Upper lobe of right lung (tissue), 1 donor: ENCODE measurements around the gene PNPO. TPM values are rescaled to one million over a fixed set of nuclear protein-coding genes. Genes with fewer than 3 reads are reported as not detected.

Source experiments
- ATAC-seq: fragments of 200-7000 bp; cut with Tn5 transposase; one replicate; pipeline ENCODE4 v1.9.1; 2020; ENCODE audit warnings: mild to moderate bottlenecking, moderate library complexity
- DNase-seq: peaks from one replicate; pipeline ENCODE4 v3.0.0-alpha.2; 2020
- H3K27ac ChIP-seq: fragments of 200-600 bp; one replicate; pipeline ENCODE4 v1.8.0; 2022
- H3K27me3 ChIP-seq: fragments of 200-600 bp; one replicate; pipeline ENCODE4 v1.8.0; 2022; ENCODE audit warnings: mild to moderate bottlenecking
- H3K36me3 ChIP-seq: fragments of 200-600 bp; one replicate; pipeline ENCODE4 v1.8.0; 2022
- H3K4me1 ChIP-seq: fragments of 200-600 bp; one replicate; pipeline ENCODE4 v1.8.0; 2022
- H3K4me3 ChIP-seq: fragments of 200-600 bp; one replicate; pipeline ENCODE4 v1.8.0; 2022; ENCODE audit warnings: mild to moderate bottlenecking
- H3K9me3 ChIP-seq: fragments of 200-600 bp; one replicate; pipeline ENCODE4 v1.8.0; 2022
- CTCF ChIP-seq: fragments of 200-600 bp; IDR thresholded peaks from one replicate; pipeline ENCODE4 v1.8.0; 2022; ENCODE audit warnings: antibody characterized with exemption
- intact Hi-C: fragments of 100-400 bp; cut with DNase I; formaldehyde crosslinking; loops from one replicate; pipeline ENCODE4 v1.11.0; 2022
- total RNA-seq: library from RNA; stranded (reverse); fragmentation: NEBNext Ultra II Directional; extraction: Animal tissue kit (Norgen Biotek cat#: 25700); gene quantifications from one replicate; pipeline ENCODE4 v1.2.1, GENCODE V29; 2021
- donor health status: DM: no; HTN: yes; CAD: no; lungs with severe emphysema.

Gene PNPO
- total RNA-seq, 1 donor from 2014 or later, result 29.4 TPM

DNA sequence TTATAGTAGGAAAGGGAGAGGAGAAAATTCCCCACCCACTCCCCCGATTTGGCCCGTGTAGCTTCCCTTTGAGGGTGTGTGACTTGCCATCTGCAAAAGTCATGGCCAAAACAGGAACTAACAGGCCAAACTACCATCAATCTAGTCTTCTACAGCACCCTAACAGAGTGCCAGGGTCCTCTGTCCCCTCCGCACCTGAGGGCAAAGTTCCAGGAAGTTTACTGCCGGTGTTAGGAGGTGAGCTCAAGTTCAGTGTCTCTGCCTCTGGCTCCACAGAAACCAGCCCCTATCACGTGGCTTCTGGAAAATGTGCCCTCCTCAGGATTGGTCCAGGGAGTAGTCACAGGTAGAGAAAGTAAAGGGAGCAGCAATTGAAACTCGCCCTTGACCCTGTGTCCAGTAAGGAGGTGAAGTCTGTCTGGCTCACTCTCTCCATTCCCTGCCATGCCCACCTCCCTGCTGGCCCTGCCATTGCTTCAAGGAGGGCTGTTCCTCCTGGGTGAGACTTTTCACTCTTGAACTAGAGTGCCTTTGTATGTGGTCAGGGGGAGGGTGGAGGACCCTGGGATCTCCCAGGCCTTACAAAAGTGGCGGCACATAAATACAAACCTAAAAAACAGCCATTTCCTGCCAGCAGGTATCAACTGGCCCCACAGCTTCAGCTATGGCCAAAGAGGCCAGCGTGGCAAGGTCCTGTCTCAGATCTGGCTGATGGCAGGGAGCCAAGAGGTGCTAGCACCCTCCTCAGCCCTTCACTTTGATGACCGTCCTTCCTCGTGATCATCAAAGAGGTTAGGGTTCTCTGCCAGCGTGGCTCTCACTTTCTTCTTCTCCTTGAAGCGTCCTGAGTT is 11.0 kb downstream of the PNPO start:
- peak; percentile 23 for ATAC-seq
- peaks cover 27% of the 10 kb centered on the region for H3K4me1 ChIP-seq

DNA sequence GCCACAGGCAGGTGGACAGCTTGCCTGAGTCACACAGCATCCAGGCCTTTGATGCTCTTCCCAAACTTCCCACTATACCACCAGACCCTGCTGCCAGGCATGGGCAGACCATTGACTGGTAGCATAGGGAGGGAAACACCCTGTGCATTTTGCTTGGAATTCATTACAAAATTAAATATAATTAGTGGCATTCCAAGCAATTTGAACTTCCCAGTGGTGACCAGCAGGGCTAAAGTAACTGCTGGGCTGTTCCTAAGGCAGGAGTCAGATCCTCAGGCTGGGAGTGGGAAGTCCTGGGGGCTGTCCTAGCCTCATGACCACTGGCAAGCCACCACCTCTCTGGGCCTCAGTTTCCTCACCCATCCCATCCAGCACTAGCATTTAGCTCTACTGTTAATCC is 12.5 kb downstream of the PNPO start:
- peak overlapping the region; percentile 70 for H3K27ac ChIP-seq
- H3K4me3 ChIP-seq, result peak overlapping the region; percentile 5
- H3K9me3 ChIP-seq, result no peaks in the 10 kb centered on the region
- ATAC-seq, result no peak
- no peak for TF ChIP-seq CTCF
- H3K4me1 ChIP-seq, result peaks cover 23% of the 10 kb centered on the region
- no peaks in the 10 kb centered on the region for H3K27me3 ChIP-seq
- H3K36me3 ChIP-seq, result no peaks in the 10 kb centered on the region
- intact Hi-C loops, result no loop called here
- no peak for DNase-seq

More for the DNA sequence above, 11.0 kb downstream of the PNPO start:
- Histone ChIP-seq H3K27ac (peak overlapping the region; percentile 70), H3K27me3 (no peaks in the 10 kb centered on the region), H3K4me3 (no peak overlapping the region), H3K36me3 (no peaks in the 10 kb centered on the region), H3K9me3 (no peaks in the 10 kb centered on the region)
- no peak for TF ChIP-seq CTCF
- DNase-seq, result no peak
- intact Hi-C loops, result no loop called here

DNA sequence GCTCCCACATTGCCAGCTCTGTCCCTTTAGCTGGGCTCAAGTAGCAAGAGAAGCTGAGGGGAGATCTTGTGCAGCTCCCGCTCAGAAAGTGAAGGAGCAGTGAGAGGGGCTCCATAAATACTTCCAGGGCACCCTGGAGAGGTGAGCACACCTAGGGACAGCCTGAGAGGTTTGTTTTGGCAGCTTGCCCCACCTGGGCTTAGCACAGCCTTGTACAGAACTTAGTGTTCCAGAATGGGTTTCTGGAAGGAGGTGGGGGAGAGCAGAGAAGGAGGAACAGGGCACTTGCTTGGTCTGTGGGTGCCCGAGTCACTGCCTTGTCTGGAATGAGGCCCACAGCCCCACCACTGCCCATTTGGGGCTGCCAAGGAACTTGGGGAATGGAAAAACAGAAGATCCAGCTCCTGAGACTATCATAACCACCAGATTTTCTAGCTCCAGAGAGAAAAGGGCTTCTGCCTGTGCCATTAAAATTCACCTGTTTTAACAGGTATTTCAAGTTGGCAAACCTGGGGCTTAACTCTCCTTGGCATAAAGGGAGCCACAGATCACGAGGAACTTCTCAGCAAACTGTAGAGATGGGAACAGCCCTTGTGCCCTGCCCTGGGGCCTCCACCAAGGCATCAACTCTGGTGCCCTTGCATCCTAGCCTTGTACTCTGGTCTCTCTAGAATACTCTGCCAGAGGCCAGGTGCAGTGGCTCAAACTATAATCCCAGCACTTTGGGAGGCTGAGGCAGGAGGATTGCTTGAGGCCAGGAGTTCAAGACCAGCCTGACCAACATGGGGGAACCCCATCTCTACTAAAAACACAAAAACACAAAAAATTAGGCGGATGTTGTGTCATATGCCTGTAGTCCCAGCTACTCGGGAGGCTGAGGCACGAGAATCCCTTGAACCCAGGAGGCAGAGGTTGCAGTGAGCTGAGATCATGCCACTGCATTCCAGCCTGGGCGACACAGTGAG is 14.4 kb downstream of the PNPO start:
- no peaks in the 10 kb centered on the region for H3K27me3 ChIP-seq
- H3K27ac ChIP-seq, result peak overlapping the region; percentile 88
- peak; percentile 76 for ATAC-seq
- intact Hi-C loops, result no loop called here
- peak; percentile 94 for DNase-seq
- H3K4me1 ChIP-seq, result peaks cover 11% of the 10 kb centered on the region
- H3K4me3 ChIP-seq, result peak overlapping the region; percentile 50
- no peaks in the 10 kb centered on the region for H3K36me3 ChIP-seq
- no peaks in the 10 kb centered on the region for H3K9me3 ChIP-seq
- no peak for TF ChIP-seq CTCF

GRCh38 chr17:47956791-47957590 is 15.6 kb downstream of the PNPO start:
- peak overlapping the region; percentile 88 for H3K27ac ChIP-seq
- TF ChIP-seq CTCF, result no peak
- H3K4me3 ChIP-seq, result peak overlapping the region; percentile 50
- H3K9me3 ChIP-seq, result no peaks in the 10 kb centered on the region
- H3K36me3 ChIP-seq, result no peaks in the 10 kb centered on the region
- no peaks in the 10 kb centered on the region for H3K27me3 ChIP-seq
- DNase-seq, result peak; percentile 72
- intact Hi-C loops, result no loop called here
- peaks cover 5% of the 10 kb centered on the region for H3K4me1 ChIP-seq
- peak; percentile 37 for ATAC-seq
